ENCODE data around the gene C21orf91.

C21orf91 gene

DNA sequence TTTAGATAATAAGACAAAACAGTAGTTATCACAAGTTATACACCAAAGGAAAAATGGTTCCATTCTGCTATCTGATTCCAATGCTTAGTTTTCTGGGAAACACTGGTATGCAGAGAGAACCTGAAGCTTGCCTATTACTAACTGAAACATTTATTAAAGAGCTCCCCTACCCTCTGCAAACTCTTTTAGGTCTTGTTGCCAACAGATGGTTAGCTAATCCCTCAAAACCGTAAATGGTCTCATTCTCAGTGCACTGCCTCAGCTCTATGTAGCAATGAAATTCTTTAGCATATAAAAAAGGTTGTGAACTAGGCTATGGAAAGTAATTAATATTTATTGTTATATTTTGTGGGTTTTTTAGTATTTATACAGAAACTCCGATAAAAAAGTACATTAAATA is 20.4 kb downstream of the C21orf91 start:
- no peak for FAIRE-seq
- no peak for DNase-seq (ENCODE audit: low spot score)

DNA sequence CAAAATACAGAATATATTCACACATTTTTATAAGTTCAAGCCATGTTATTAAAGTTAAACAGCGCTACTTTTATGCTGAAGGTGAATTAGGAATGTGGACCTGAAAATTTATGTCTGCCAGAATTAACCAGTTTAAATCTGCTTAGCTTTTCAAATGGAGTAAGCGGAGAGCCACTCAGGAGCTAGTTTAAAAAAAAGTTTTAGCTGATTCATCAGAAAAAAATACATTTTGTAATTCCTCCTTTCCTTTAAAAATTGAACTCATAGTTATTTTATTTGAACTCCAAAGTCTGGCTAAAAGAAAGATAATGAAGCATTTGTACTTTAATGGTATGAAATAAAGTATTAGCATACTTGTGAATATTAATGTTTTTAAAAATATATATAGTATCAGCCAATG is 21.2 kb downstream of the C21orf91 start:
- FAIRE-seq (no peak), DNase-seq (ENCODE audit: low spot score) (no peak)

DNA sequence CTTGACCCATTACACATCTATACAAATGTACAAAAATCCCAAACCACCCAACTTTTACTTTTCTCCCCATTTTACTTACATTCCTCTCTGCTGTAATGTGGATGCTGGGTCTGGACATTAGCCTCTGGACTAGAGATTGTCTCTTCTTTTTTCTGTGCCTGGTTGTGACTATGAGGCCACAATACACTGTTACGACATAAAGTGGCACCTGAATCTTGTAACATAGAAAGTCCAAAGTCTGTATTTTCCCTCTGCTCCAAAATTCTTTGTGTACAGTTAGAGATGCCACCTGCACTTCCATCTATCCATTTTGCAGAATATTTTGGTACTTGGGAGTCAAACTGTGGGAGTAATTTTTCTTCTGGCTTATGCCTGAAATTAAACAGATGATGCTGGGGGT is 22.7 kb downstream of the C21orf91 start:
- no peak for FAIRE-seq
- DNase-seq (ENCODE audit: low spot score): no peak

DNA sequence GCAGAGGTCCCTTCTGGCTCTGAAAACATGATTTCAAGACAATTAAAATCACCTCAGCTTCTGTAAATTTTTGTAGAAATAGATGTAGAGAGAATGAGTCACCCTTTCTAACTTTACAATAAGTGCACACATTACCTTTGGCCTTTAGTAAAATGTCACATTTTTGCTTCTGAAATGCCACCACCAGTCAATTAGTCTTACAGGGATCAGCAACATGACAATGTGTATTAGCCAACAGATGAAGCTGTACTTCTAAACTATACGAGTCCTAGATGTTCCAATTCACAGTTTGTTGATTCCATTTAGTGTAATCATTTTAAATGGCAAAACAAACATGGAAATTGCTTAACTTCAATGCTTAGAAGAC is 23.1 kb downstream of the C21orf91 start:
- no peak for FAIRE-seq

DNA sequence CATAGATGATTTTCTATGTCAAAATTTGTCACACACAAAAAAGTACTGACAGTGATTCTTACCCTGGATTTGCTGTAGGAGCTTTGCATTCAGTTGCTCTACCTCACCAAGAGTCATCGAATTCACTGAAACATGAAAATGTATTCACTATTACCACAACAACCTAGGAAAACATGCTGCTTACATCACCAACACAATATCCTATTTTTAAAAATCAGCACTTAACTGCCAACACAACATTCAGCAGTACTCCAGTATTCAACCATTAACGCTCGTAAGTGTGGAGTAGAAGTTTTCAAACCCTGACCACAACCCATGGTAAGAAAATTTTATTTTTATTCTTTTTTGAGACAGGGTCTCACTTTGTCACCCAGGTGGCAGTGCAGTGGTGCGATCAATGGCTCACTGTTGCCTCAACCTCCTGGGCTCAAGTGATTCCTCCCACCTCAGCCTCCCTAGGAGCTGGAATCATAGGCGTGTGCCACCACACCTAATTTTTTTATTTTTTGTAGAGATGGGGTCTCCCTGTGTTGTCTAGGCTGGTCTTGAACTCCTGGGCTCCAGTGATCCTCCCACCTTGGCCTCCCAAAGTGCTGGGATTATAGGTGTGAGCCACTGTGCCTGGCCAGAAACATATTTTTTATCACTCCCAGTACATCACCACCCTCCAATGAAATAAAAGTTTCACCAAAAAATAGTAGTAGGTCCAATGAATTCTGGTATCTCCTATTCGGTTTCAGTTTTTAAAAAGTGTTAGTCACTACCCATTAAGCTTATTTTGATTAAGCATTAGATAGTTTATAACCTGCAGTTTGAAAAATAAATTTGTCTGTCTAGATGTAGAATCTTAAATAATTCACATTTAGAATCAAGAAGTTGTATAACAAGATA is 23.8 kb downstream of the C21orf91 start:
- DNase-seq (ENCODE audit: low spot score) (no peak), FAIRE-seq (no peak)

More for the DNA sequence above, 23.1 kb downstream of the C21orf91 start:
- no peak for DNase-seq (ENCODE audit: low spot score)

DNA sequence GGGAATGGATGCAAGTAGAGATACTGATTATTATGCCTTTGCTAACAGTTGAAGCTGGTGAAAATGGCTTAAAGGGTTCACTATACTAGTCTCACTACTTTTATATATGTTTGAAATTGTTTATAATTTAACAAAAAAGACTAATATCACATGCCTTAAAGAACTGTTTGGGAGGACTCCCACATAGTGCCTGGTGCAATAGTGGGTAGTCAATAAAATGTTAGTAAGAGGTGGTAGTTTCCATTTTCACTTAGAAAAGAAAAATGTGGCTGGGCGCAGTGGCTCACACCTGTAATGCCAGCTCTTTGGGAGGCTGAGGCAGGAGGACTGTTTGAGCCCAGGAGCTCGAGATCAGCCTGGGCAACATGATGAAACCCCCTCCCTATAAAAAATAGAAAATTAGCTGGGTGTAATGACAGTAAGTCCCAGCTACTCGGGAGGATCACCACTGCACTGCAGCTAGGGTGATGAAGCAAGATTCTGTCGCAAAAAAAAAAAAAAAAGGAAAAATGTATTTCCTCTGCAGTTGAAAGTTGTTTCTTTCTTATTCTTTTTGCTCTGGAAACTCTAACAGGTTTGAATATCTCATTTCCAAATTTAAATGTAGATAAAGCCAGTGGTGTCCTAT is 24.5 kb downstream of the C21orf91 start:
- DNase-seq (ENCODE audit: low spot score): no peak
- FAIRE-seq: no peak

DNA sequence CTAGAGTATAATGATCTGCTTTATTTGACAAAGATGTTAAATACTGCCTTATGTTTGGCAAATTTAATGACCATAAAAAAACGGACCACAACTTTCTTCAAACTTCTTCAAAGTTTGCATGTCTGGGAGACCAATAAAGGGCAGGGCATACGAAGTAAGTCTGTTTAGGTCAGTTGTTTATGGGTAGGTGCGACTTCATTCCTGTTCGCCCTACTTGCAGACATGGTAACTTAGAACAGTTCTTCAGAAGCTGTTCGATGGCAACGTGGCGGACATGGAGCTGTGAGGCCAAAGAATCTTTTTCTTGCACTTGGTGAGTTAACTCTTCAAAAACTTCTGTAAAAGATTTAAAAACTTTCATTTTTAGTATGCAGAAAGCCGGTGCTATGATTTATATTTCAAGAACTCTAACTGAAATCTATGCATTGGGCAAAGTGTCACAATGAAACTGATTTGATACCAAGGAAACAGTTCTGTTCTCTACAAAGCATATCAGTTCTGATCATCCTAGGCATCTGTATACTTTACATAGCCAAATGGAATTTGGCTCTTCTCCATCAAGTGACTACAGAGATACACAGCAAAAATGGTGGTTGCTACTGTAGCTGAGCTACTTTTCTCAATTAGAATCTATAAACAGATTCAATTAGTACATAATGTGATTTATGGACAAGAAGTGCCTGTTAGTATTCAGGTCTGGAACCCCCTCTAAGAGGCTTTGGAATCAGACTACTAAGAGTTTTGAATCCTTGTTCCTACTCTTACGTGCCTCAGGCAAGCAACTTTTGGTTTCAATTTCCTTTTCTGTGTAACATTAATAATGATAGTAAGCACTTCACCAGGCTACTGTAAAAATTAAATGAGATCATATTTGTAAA is 25.7 kb downstream of the C21orf91 start:
- FAIRE-seq (no peak), DNase-seq (ENCODE audit: low spot score) (no peak)

DNA sequence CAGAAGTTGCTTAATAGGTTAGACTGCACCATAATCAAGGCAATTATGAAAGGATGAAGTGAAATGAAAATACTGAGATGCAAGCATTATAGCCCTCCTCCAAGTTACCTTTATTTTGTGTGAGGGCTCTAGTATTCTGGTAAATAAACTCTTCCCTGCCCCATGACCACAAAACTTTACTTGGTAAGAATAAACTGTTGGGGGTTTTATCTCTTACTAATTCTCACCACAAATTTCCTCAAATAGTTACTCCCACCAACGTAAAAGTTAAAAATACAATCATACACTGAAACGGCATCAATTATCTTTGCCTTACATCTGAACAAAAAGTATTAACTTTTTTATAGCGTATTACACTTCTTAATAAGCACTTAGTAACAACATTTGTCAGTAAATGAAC is 29.5 kb downstream of the C21orf91 start:
- no peak for DNase-seq (ENCODE audit: low spot score)
- no peak for FAIRE-seq

- FAIRE-seq (no peak), DNase-seq (ENCODE audit: low spot score) (no peak)
Measured at GRCh38 chr21:17789069-17789468, 30.1 kb downstream of the C21orf91 start.

- no peak for FAIRE-seq
Measured at GRCh38 chr21:17786851-17787181, 32.3 kb downstream of the C21orf91 start.

DNA sequence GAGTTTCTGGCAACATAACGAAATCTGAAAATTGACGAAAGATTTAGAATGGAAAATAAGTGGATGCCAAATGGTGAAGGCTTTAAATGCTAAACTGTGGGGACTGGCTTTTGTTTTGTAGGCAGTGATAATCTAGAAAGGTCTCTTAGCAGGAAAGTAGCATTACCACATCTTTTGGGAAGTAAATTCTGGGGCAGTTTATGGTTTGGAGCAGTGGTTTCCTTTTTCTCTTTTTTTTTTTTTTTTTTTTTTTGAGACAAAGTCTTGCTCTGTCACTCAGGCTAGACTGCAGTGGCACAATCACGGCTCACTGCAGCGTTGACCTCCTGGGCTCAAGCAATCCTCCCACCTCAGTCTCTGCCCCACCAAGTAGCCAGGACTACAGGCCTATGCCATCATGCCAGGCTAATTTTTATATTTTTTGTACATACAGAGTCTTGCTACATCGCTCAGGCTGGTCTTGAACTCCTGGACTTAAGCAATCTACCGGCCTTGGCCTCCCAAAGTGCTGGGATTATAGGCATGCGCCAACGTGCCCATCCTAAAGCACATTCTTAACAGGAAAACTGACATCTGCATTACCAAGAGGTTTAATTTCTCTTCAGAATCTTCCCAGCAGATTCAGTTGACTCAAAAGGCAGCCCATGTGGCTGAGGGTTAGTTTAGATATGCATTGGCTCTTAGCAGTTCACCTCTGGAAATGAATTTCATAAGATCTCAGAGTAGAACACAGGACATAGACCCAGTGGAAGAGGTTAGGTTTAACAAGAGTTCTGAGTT is 32.9 kb downstream of the C21orf91 start:
- FAIRE-seq: no peak

More at GRCh38 chr21:17786851-17787181, 32.3 kb downstream of the C21orf91 start:
- DNase-seq (ENCODE audit: low spot score): no peak

GRCh38 chr21:17785403-17785788 is 33.8 kb downstream of the C21orf91 start:
- FAIRE-seq (no peak), DNase-seq (ENCODE audit: low spot score) (no peak)

More for the DNA sequence above, 32.9 kb downstream of the C21orf91 start:
- no peak for DNase-seq (ENCODE audit: low spot score)

DNA sequence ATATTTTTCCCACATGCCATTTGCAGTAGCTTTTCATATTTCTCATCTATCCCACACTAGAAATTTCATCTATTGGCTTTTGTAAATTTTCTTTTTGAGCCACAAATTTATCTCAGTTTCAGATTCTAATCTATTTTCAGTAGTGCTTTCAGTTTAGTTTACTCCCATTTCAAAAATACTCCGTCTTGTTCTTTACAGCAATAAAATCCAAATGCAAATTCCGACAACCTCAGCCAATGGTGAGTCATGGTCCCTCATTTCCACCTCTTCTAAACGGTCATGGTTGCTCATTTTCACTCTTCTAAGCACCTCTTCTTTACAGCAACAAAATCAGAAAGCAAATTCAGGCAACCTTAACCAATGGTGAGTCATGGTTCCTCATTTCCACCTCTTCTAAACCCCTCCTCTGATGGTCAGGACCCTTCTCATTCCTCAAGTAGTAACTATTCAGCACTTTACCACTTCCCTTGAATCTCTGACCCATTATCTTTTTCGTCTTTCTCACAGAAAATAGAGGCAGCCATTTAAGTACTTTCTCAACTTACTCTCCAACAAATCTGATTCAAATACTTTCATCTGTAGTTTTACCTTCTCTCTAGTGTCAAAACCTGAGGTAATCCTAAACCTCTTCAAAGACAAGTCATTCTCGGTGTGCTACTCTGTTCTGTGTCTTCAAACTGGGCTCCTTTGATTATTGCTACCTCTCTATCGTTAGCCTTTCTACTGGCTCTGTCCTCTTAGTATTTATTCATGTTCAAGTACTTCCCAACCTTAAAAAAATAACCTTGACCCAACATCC is 34.4 kb downstream of the C21orf91 start:
- no peak for FAIRE-seq
- DNase-seq (ENCODE audit: low spot score): no peak

- FAIRE-seq (no peak), DNase-seq (ENCODE audit: low spot score) (no peak)
Measured at GRCh38 chr21:17784180-17784598, 35.0 kb downstream of the C21orf91 start.

DNA sequence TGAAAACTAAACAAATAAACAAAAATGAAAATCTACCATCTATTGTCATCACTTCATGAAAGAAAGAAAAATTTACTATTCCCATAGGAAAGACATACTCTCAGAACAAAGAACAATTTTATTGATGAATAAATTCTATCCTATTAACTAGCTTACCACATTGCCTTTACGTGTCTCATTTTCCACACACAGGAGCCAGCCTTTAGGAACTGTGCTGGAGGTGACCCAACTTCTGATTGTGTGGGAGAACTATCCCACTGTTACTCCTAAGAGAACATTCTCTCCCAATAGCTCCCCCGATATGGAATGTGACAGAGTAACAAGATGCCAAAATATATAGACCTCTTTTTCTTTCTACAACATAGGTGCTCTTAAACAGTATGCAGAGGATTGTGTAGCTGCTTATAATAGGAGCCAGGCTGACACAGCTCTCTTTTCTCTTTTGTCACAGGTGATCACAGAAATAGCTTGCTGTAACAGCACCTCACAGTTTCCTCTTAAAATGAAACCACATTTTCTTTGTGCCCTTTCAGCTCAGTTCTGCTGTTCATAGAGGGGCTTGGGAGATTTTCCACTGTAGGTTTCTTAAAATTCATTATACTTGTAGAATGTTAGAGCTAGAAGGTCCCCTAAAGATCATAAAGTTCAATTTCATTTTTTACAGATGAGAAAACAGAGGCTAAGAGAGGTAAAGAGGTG is 35.5 kb downstream of the C21orf91 start:
- FAIRE-seq (no peak), DNase-seq (ENCODE audit: low spot score) (no peak)

DNA sequence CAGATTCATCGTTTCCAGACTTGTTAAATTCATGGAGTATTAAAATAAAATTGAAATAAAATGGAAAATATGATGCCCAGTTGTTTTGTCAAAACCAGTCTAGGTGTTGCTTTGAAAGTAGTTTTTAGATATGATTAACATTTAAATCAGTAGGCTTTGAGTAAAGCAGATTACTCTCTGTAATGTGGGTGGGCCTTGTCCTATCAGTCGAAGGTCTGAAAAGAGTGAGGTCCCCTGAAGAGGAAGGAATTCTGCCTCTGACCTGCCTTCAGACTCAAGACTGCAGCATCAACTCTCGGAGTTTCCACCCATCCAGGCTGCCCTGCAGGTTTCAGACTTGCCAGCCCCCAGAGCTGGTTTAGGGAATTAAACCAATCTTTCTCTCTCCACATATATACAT is 36.2 kb downstream of the C21orf91 start:
- FAIRE-seq (no peak), DNase-seq (ENCODE audit: low spot score) (no peak)

- DNase-seq (ENCODE audit: low spot score) (no peak), FAIRE-seq (no peak)
Measured at GRCh38 chr21:17782051-17782450, 37.1 kb downstream of the C21orf91 start.

GRCh38 chr21:17781524-17781923 is 37.6 kb downstream of the C21orf91 start:
- DNase-seq (ENCODE audit: low spot score) (no peak), FAIRE-seq (no peak)

DNA sequence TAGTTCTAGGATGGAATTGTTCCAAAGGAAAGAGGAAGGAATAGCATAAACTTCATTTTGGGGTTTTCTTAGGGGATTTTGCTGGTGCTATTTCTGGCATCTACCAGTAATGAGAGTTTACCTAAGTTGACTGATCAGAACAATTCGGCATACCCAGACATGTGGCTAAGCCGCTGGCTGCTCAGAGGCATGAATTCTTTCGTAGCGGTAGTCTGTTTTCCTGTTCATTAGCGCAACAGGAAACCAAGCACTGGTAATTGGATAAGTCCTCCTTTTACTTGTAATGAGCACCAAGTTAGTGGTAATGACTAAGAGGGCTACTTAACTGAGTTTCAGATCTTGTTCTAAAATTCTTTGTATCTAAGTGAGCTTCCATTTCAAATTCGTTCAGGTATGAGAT is 38.6 kb downstream of the C21orf91 start:
- FAIRE-seq (no peak), DNase-seq (ENCODE audit: low spot score) (no peak)

GRCh38 chr21:17779980-17780379 is 39.2 kb downstream of the C21orf91 start:
- DNase-seq (ENCODE audit: low spot score) (no peak), FAIRE-seq (no peak)

All from urothelium cell line (cell line).